Nephron progenitor cell (in vitro differentiated cells): ENCODE data around the gene HTR6.
A peak's percentile ranks its signal among the peaks of the same experiment; 100 is the strongest.

Experiments
- DNase-seq: peaks from one replicate; pipeline ENCODE4 v3.0.0; 2021
- H3K27ac Mint-ChIP-seq: 2 replicates; pipeline ENCODE4 v1.8.0; 2021; ENCODE audit warnings: mild to moderate bottlenecking, moderate library complexity, mixed read lengths
- H3K27me3 Mint-ChIP-seq: 2 replicates; pipeline ENCODE4 v1.8.0; 2021; ENCODE audit warnings: mild to moderate bottlenecking, low read depth, mixed read lengths; ENCODE audit not compliant: poor library complexity
- H3K36me3 Mint-ChIP-seq: 2 replicates; pipeline ENCODE4 v1.8.0; 2021; ENCODE audit warnings: low read depth, mixed read lengths
- H3K4me1 Mint-ChIP-seq: 2 replicates; pipeline ENCODE4 v1.8.0; 2021; ENCODE audit warnings: mixed read lengths
- H3K4me3 Mint-ChIP-seq: 2 replicates; pipeline ENCODE4 v1.8.0; 2021; ENCODE audit warnings: mild to moderate bottlenecking, moderate library complexity, mixed read lengths
- H3K9me3 Mint-ChIP-seq: 2 replicates; pipeline ENCODE4 v1.8.0; 2021; ENCODE audit warnings: mild to moderate bottlenecking, moderate library complexity, mixed read lengths
- TF ChIP-seq, protein P1 (sequence below): fragments of 200-600 bp; sonication (generic); IDR thresholded peaks from 2 replicates; pipeline ENCODE4 v1.5.0; 2021; ENCODE audit warnings: antibody characterized with exemption

HTR6 gene

GRCh38 chr1:19650416-19651140, 14.1 kb upstream of the HTR6 start:
- no peak overlapping the region for H3K27ac Mint-ChIP-seq
- H3K36me3 Mint-ChIP-seq: no peaks in the 10 kb centered on the region
- TF ChIP-seq, protein P1, sequence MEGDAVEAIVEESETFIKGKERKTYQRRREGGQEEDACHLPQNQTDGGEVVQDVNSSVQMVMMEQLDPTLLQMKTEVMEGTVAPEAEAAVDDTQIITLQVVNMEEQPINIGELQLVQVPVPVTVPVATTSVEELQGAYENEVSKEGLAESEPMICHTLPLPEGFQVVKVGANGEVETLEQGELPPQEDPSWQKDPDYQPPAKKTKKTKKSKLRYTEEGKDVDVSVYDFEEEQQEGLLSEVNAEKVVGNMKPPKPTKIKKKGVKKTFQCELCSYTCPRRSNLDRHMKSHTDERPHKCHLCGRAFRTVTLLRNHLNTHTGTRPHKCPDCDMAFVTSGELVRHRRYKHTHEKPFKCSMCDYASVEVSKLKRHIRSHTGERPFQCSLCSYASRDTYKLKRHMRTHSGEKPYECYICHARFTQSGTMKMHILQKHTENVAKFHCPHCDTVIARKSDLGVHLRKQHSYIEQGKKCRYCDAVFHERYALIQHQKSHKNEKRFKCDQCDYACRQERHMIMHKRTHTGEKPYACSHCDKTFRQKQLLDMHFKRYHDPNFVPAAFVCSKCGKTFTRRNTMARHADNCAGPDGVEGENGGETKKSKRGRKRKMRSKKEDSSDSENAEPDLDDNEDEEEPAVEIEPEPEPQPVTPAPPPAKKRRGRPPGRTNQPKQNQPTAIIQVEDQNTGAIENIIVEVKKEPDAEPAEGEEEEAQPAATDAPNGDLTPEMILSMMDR: no peak
- H3K4me1 Mint-ChIP-seq: peaks cover 8% of the 10 kb centered on the region
- DNase-seq: no peak
- no peaks in the 10 kb centered on the region for H3K9me3 Mint-ChIP-seq
- H3K27me3 Mint-ChIP-seq: peaks cover 42% of the 10 kb centered on the region
- no peak overlapping the region for H3K4me3 Mint-ChIP-seq

DNA sequence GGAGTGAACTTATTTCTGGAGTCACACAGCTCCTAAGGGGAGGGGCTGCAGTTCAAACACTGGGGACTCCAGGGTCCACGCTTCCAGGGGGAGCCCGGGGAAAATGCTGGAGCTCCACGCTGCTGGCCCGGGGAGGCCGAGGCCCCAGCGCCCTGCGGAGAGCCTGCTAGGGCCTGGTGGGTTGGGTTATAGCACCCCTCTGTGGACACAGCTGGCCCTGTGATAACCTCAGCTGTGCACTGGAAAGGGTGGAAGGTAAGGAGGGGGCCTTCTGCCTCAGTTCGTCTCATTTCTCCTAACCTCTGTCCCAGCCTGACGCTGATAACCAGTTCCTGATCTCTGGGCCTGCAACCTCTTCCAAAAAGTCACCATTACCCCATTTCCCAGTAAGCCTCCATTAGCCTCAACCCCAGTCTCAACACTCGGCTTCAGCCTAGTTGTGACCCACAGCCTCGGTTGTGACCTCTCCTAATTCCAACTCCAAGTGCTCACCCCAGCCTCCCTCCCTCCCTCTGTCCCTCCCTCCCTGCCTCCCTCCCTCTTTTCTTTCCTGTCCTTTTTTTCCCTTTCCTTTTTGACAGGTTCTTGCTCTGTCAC, 13.4 kb upstream of the HTR6 start:
- peak; percentile 67 for DNase-seq
- H3K4me1 Mint-ChIP-seq: peaks cover 8% of the 10 kb centered on the region
- H3K9me3 Mint-ChIP-seq: no peaks in the 10 kb centered on the region
- H3K4me3 Mint-ChIP-seq: no peak overlapping the region
- TF ChIP-seq, protein P1: peak; percentile 60
- H3K27me3 Mint-ChIP-seq: peaks cover 39% of the 10 kb centered on the region
- no peak overlapping the region for H3K27ac Mint-ChIP-seq
- no peaks in the 10 kb centered on the region for H3K36me3 Mint-ChIP-seq

DNA sequence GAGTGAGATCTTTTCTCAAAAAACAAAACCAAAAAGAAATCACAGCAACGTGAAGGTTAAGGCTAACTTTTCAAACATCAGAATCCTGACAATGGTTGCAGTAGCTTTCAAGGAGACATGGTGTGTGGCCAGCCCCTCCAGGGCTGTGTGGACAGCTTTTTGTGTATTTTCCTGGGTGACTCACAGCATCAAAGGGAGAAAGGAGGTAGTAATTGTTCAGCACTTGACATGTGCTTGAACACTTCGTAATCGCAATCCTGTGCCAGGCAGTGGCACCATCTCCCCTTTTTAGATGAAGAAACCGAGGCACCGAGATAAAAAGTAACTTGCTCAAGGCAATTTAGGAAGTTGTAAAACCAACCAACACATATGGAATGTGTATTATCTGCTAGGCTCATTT, 10.3 kb upstream of the HTR6 start:
- H3K4me3 Mint-ChIP-seq: no peak overlapping the region
- no peak for DNase-seq
- no peak overlapping the region for H3K27ac Mint-ChIP-seq
- H3K9me3 Mint-ChIP-seq: no peaks in the 10 kb centered on the region
- peaks cover 26% of the 10 kb centered on the region for H3K4me1 Mint-ChIP-seq
- H3K27me3 Mint-ChIP-seq: peaks cover 19% of the 10 kb centered on the region
- H3K36me3 Mint-ChIP-seq: no peaks in the 10 kb centered on the region
- TF ChIP-seq, protein P1: no peak

DNA sequence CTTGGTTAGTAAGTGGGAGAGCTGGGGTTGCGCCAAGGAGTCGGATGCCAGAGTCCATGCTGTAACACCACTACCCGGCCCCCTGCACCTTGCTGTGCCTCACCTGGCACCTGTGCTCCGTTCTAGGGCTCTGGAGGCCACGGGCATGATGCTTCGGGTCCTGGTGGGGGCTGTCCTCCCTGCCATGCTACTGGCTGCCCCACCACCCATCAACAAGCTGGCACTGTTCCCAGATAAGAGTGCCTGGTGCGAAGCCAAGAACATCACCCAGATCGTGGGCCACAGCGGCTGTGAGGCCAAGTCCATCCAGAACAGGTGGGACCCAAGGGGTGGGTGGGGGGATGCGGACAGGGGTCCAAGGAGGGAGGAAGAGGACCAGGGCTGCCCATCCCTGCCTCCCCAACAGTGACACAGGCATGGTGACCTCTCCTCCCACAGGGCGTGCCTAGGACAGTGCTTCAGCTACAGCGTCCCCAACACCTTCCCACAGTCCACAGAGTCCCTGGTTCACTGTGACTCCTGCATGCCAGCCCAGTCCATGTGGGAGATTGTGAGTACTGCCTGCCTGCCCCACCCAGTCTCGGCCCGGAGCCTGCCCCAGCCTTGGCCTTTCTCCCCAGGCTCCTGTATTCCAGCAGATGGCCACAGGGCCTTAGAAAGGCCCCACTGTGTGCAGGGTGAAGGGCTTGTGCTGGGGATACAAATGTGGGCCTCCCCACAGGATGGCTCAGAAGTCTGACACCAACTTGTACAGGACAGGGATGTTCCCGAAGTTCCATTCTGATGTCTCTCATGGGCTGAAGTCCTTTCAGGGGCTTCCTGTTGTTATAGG, 9.6 kb upstream of the HTR6 start:
- Mint-ChIP-seq H3K4me1 (peaks cover 30% of the 10 kb centered on the region), H3K9me3 (no peaks in the 10 kb centered on the region), H3K27ac (no peak overlapping the region), H3K4me3 (no peak overlapping the region), H3K27me3 (peaks cover 24% of the 10 kb centered on the region), H3K36me3 (no peaks in the 10 kb centered on the region)
- no peak for DNase-seq
- TF ChIP-seq, protein P1: no peak

GRCh38 chr1:19655718-19656080, 9.0 kb upstream of the HTR6 start:
- H3K4me3 Mint-ChIP-seq: no peak overlapping the region
- H3K4me1 Mint-ChIP-seq: peaks cover 30% of the 10 kb centered on the region
- H3K9me3 Mint-ChIP-seq: no peaks in the 10 kb centered on the region
- DNase-seq: no peak
- no peak overlapping the region for H3K27ac Mint-ChIP-seq
- TF ChIP-seq, protein P1: no peak
- peaks cover 24% of the 10 kb centered on the region for H3K27me3 Mint-ChIP-seq
- H3K36me3 Mint-ChIP-seq: no peaks in the 10 kb centered on the region
